GM18502 (cell line): ENCODE results near the gene CTDP1.

Experiments used
- ATAC-seq: cut with Tn5 transposase; IDR thresholded peaks from one replicate; pipeline ENCODE4 v1.9.1; 2021; ENCODE audit warnings: mild to moderate bottlenecking; ENCODE audit not compliant: unreplicated experiment, poor library complexity

The CTDP1 gene

DNA sequence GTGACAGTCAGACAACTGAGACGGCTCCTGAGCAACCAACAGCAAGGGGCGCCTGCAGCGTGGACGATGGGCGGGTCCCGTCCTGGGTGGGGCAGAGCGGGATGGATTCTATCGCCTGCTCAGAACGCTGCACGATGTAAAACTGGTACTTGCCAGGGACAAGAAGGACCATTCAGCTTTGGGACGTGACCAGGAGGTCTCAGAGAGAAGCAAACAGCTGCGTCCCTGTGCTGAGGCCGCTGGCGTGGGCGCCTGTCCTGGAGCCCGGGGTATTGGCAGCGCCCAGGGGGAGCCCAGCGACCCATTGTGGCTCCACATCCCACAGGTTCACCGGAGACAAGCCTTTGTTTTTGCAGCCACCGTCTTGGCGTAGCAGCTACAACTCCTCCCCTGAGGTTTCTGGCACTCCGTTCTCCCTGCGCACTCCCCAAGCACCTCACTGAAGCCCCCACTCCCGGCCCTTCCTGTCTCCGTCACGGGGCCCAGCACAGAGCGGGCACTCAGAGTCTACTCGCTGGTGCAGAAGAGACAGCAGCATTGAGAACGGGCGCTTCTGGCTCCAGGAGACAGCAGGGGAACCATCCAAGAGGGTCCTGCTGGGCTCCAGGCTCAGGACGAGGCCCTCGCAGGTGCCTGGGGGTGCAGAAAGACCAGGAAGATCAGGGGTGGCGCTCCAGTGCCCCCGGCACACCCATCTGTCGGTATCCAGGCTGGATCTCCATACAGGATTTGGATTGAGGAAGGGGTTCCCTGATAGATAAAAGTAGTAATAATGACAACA lies 96.0 kb downstream of the CTDP1 start:
- no peak for ATAC-seq

DNA sequence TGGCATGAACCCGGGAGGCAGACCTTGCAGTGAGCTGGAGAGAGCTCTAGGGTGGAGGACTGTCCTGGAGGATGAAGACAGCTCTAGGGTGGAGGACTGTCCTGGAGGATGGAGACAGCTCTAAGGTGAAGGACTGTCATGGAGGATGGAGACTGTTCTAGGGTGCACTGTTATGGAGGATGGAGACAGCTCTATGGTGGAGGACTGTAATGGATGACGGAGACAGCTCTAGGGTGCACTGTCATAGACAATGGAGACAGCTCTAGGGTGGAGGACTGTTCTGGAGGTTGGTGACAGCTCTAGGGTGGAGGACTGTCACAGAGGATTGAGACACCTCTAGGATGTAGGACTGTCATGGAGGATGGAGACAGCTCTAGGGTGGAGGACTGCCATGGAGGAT lies 97.1 kb downstream of the CTDP1 start:
- ATAC-seq: no peak

DNA sequence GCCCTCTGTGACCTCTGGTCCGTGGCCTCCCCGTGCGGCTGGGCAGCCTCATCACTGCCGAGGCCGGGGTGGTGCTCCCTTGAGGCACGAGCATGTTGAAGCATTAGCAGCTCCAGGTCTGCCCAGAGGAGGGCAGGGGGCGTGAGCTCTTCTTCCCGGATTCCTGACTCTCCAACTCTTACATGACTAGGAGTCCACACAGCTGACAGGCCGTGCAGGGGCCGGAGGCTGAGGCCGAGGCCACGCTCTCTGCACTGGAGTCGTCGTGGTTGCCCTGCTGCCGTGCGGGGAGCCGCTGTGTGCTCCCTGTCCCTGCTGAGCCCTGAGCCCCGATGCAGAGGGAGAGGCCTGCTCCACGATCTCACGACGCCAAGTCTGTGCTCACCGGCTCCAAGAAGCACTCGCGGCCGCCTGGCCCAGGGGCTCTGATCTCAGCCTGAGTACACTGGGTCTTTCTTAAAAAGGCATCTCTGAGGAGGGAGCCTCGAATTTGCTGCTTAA lies 98.7 kb downstream of the CTDP1 start:
- no peak for ATAC-seq

DNA sequence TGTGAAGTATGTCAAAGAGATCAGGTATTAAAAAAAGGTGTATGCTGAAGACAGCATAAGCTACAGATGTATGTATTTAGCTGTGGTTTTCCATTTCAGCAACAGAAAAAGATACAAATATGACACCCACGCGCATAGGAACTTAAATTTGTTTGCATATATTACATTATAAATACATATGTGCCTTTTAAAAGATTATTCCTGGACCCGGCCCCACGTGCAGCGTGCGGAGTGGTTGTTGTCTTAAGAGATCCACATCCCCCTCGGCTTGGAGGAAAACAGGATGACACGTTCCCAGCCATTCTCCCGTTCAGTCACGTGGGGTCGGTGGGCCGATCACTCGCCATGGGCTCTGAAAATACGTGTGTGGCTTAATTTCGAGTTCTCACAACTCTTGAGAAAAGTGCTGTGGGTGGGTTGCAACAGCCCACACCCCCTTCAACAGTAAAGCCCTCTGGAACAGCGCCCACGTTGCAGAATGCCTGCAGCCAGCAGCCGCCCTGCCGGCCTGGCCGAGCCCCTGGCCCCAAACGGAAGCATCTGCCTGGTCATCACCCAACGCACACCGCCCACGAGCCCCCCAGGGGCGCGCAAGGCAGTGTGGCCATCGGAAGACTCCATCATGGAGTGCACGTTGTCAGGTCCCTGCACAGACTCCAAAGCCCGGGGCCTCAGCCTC lies 99.6 kb downstream of the CTDP1 start:
- ATAC-seq: no peak

DNA sequence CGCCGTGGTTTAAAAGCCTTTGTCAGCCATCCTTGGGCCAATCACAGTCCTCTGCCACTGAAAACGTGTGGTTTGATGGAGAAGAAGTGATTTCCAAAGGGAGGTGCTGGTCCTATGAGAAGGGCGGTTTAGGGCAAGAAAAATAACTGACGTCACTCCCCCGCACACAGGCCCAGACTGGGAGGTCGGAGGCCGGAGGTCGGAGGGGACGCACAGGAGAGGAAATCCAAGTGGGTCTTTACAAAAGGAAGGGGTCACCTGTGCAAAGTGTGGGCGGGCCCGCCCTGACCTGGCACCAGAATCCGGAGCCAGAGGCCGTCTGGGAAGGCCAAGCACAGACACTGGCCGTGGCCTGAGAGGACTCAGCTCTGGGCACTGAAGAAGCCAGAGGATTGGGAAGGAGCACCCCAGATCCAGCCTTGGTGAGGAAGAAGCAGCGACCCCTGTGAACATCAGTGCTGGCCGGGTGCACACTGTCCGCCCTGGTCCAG lies 100.1 kb downstream of the CTDP1 start:
- ATAC-seq: no peak

DNA sequence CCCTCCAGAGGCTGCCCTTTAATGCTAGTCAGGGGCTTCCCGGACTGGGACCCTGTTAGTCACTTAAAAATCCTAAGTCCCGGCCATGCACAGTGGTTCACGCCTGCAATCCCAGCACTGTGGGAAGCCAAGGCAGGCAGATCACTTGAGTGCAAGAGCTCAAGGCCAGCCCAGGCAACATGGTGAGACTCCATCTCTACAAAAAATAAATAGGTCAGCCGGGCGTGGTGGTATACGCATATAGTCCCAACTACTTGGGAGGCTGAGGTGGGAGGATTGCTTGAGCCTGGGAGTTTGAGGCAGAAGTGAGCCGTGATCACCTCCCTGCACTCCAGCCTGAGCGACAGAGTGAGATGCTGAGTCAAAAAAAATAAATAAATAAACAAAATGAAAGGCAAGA lies 100.9 kb downstream of the CTDP1 start:
- no peak for ATAC-seq

DNA sequence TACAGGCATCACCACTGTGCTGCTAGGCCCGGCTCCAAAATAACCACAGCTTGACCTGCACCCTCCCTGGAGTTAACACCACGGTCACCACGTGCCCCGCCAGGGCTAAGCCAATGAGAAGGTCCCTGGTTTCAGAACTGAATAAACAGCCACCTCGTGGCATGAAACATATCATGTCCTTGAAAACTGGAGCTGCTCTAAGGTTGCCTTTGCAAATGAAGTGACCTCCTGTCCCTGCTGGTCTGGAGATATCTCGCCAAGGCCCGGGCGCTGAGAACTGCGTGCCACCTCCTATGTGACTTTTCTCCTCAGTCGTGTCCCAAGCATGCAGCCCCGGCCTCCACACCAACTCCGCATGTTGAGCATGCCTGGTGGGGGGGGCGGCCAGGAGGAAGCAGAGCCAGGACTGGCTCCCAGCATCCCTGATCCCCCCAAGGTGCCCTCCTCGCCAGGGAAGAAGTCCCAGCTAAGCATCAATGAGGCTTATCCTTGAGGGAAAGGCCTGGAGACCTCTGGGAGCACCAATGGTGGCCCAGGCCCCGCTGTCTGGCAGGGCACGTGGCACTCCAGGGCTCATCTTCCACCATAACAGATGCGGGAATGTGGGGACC lies 101.8 kb downstream of the CTDP1 start:
- ATAC-seq: no peak

DNA sequence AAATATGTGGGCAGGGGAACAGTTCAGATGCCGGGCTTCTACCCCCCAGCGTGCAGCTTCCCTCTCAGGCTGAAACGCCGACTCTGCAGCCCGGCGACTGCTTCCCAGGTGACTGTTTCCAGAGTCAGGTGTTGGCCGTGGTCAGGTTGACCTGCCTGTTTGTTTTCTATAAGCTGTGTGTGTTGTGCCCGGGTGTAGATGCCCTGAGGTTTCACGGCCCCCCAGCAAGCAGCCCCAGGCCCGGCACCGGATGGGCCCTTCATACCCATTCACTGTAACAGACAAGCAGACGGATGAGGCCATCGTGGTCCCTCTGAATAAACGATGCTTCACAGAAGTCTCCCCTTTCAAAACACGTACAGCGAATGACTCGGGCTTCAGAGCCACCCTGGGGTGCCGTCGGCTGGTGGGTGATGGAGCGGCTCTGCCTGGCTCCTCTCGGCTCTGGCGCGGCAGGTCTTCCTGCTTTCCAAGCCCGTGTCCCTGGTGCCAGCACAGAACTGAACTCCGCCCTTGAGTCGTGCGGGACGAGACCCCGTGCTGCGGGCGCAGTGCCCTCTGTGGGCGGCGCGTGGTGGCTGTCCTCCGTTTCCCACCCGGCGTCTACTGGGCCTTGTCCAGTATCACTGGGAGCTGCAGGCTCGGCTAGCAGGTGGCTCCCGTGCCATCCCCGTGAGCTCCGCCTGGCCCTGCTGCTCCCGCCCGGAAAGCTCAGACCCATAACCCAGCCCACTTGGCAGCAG lies 103.1 kb downstream of the CTDP1 start:
- no peak for ATAC-seq

DNA sequence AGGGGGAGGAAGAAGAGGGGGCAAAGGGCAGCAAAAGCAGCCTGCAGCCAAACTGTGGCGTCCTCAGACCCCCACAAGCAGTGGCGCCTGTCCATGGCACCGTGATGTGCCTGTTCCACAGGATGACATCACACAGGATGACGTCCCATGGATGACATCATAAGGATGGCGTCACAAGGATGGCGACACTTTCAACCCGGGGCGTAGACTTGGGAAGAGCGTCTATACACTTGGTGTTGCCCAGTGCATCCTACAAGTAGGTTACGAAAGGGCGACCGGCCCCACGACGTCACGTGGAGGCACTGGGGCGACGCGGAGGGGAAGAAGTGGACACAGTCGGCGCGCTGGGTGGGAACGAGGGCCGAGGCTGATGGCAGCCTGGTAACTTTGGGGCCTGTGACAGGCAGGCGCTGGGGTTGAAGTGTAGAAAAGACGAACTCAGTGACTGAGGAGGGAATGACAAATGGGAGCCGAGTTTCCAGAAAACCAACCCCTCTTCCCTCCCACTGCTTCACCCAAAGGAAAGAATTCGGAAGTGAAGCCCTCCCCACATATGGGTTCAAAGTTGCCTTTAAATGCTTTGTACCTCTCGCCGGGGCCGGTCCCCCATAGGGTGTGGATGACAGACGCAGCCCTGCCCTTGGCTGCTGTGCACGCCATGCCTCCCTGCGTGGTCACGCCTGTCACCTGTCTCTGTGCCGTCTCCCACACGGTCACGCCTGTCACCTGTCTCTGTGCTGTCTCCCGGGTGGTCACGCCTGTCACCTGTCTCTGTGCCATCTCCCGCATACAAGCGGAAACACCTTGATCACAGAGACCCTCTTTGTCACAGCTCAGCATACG lies 104.7 kb downstream of the CTDP1 start:
- ATAC-seq: no peak

DNA sequence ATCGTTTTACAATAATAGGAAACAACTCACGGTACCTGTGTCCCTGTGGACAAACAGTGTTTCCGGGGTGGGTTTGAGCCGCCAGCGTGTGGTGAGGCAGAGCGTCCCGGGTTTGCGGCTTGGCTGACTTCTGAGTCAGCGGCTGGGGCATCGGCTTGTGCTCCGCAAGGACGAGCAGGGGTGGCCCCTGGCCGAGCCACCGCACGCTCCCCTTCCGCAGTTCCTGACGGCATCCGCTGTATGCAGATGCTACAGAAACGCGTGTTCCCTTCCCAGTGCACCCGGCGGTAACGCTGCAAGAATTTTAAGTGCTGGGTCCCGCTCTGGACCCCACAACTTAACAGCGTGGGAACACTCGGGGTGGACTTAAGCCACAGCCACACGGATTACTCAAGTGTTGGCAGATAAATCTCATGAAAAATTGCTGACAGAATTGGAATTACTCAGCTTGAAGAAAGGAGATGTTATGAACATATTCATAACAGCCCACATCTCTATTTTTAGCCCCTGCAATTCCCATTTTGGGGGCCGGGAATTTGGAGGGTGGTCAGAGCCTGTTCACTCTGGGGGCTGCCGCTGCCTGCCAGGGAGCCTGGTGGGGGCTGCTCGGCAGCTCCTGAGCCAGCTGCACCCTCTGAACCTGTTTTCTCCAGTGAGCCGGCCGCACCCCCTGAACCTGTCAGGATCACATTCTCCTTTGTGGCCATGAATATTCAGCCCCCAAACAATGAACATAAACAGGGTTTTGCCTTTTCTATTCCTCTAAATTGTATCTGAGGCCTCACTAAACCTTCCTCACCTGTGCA lies 105.6 kb downstream of the CTDP1 start:
- no peak for ATAC-seq

DNA sequence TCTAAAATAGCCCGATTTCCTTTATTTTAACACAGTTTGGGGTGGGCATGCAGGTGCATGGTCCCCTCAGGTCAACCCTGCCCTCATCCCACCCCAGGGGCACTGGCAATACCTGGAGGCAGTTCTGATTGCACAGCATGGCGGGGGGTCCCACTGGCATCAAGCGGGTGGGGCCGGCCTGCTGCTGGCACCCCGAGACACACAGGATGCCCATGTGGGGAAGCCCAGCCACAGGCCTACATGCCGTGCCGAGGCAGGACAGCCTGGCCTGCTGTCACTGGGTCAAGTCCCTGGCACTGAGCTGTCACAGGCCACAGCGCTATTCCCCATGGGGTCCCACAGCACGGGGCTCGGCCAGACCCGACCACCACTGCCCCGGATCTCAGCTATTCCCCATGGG lies 106.2 kb downstream of the CTDP1 start:
- no peak for ATAC-seq

DNA sequence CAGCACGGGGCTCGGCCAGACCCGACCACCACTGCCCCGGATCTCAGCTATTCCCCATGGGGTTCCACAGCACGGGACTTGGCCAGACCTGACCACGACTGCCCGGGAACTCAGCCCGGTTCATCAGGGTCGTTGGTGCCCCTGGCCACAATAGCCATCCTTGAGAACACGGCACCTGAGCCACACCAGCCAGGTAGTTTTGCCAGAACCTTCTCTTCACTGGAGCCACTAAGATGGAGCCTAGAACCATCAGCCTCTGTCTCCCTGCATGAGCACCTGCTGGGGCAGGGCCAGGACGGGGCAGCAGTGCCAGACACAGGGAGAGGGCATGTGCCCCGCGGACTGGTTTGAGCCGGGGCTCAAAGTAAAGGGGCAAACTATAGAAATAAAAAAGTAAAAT lies 106.7 kb downstream of the CTDP1 start:
- no peak for ATAC-seq

DNA sequence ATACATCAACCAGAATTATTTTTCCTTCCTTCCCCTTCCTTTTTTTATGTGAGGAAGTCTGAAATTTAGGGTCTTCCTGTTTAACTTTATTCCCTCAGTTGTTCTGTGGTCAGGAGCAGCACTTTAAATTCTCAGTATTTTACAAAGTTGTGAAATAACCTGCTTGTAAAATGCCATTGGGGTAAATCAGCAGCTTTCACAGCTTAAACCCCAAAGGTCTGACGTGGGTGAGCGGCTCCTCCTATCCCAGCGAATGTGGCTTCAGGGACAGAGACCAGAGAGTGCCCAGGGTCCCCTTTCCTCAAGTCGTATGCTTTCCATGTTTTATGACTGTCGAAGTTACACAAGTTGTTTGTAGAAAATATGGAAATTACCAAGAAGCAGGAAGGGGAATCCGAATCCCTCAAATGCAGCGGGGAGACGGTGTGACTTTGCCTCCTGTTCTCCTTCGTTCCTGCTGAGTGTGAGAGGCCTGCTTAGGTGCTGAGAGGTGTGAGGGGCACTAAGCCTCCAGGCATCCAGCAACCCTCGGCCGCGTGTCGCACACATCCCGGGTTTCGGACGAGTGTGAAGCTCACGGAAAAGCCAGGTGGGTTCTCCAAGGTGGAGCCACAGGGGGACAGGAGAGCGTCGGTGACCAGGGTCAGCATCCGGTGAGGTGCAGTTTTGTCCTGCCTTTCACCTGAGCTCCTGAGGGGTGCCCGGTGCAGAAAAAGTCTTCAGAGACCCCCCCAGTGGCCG lies 107.4 kb downstream of the CTDP1 start:
- ATAC-seq: no peak

DNA sequence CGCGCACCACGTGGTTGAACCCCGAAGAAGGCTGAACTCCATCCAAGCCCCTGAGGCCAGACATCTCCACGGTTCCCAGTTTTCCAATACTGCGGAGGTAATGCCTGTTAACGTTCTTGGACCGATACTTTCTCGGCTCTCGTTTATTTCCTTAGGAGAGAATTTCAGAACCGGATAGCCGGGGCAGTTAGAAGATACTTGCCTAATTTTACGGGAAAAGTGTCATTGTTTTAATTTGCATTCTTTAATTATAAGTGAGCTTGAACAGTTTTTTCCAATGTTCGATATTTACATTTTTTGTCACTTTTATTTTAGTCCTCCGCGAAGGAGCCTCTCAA lies 107.9 kb downstream of the CTDP1 start:
- ATAC-seq: no peak

DNA sequence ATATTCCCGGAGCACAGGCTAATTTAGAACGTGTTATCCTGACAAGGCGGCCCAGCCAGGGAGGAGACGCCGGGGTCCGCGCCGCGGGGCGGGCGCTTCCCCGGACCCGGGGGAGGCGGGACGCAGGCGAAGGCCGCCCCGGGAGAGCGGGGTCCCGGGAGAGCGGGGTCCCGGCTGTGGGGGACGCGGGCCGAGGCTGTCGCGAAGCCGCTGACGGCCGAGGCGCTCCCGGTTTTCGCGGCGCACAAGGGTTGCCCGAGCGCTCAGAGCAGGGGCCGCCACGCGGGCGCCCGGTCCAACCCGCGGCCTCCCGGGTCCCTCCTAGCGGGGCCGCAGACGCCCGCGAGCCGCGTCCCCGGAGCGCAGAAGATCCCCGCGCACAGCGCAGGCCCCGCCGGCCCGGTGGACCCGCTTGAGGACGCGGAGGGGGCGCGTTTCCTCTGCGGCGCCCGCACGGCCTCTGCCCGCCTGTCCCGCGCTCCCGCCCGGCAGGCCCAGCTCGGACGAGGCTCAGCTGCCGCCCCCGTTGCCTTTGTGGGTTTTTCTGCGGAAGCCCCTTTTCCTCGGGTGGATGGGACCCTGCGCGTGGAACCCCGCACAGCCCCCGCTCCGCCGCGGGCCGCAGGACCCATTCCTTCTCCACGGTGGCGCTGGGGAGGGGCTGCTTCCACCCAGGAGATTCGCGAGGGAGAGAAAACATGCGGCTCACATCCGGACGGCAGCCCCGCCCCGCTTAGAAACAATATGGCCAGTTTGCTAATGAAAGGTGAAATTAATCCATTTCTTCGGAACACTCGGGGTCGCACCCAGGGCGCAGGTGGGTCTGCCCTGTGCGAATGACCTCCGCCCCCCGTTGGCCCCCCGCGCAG lies 108.5 kb downstream of the CTDP1 start:
- no peak for ATAC-seq

DNA sequence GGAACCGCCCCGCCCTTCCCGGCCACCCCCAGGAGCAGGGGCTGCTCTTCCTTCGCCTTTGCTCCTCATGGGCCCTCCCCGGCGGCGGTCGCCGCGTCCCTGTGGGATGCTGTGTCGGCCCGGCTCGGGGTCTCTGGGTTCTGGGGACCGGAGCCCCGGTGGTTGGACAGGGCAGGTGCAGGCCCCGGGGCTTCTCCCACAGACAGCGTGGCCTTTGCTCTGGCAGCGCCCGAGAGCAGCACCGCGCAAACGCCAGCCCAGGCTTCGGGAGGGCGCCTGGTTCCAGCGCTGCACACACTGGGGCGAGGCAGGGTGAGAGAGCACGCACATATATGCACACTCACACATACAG lies 109.1 kb downstream of the CTDP1 start:
- no peak for ATAC-seq

DNA sequence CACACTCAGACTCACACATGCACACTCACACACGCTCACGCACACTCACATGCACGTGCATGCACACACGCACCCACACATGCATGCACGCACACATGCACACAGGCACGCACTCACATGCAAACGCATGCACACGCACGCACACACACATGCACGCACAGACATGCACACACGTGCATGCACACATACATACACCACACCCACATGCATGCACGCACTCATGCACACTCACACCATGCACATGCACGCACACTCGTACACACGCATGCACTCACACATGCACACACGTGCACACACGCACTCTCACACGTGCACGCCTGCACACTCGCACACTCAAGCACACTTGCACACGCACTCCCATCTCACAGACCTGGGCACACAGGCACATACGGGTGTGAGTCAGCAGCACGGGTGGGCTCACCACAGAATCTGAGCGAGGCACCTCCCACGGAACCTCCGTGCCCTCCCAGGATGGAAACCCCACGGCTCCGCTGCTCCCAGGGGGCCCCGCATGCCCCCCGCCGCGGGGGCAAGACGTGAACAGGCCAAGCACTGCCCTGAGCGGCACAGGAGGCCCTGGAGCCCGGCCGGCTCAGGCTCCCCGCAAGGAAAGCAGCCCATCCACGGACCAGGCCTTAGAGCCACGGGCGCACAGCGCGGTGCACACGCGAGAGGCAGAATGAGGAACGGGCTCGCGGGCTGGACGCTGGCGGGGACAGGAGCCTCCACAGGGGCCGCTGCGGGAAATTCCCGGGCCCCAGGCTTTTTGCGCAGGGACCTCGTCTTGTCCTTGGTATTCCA lies 109.7 kb downstream of the CTDP1 start:
- ATAC-seq: no peak
